Transverse colon (tissue), 4 donors: Measurements from ENCODE around the gene RPP30. TPM values are rescaled to one million over a fixed set of nuclear protein-coding genes. Genes with fewer than 3 reads are reported as not detected.

Source experiments
- DNase-seq: peaks from one replicate; pipeline ENCODE4 v3.0.0-alpha.2; 2019
- H3K27ac ChIP-seq, 4 donors: fragments of 200-600 bp; sonication (generic); 2 replicates each; pipeline ENCODE4 v1.5.1; 2016 to 2018; ENCODE audit warnings: inconsistent platforms in 4 of 4
- H3K27me3 ChIP-seq: fragments of 200-600 bp; sonication (generic); 2 replicates; pipeline ENCODE4 v1.5.1; 2017; ENCODE audit warnings: inconsistent platforms
- H3K36me3 ChIP-seq, 4 donors: fragments of 200-600 bp; sonication (generic); 2 replicates each; pipeline ENCODE4 v1.5.1; 2017 to 2019; ENCODE audit warnings: inconsistent platforms in 4 of 4
- H3K4me1 ChIP-seq, 4 donors: fragments of 200-600 bp; sonication (generic); 2 replicates each; pipeline ENCODE4 v1.5.1; 2017 to 2020; ENCODE audit warnings: inconsistent platforms in 4 of 4
- H3K4me3 ChIP-seq, 4 donors: fragments of 200-600 bp; sonication (generic); 1 replicate in 1 of 4; 2 replicates in 3 of 4; pipeline versions ENCODE4 v1.5.1 to v1.6.1; 2017 to 2019; ENCODE audit warnings: inconsistent platforms in 4 of 4
- H3K9me3 ChIP-seq, 2 donors: fragments of 200-600 bp; sonication (generic); 2 replicates each; pipeline ENCODE4 v1.5.1; 2017 to 2019; ENCODE audit warnings: inconsistent platforms in 2 of 2
- EP300 ChIP-seq: sonication (generic); formaldehyde crosslinking; IDR thresholded peaks from one replicate; pipeline ENCODE4 v1.6.1; 2017; ENCODE audit warnings: antibody characterized with exemption, low read depth
- POLR2A ChIP-seq: fragments of 450-650 bp; IDR thresholded peaks from one replicate; pipeline ENCODE4 v1.6.1; 2016; ENCODE audit warnings: antibody characterized with exemption, mild to moderate bottlenecking, moderate library complexity
- POLR2AphosphoS5 ChIP-seq, 3 donors: sonication (generic); formaldehyde crosslinking; IDR thresholded peaks; one replicate each; pipeline ENCODE4 v1.6.1; 2016; ENCODE audit warnings: antibody characterized with exemption in 3 of 3
- WGBS, 2 donors: methylation state at CpG; one replicate each; pipeline ENCODE4 v1.1.5; 2018; ENCODE audit warnings: low coverage in 1 of 2; 5-methylcytosine and 5-hydroxymethylcytosine counted together
- in situ Hi-C, 4 donors: fragments of 200-750 bp; cut with MboI; loops; one replicate each; pipeline versions ENCODE4 v1.15.0 to v1.15.1; 2017; ENCODE audit warnings: low sequenced_read_pairs in 3 of 4, low pct_ligation_motif_present in 1 of 4, low pct_unique_long_range_greater_than_20kb in 1 of 4
- intact Hi-C: fragments of 100-400 bp; cut with DNase I; formaldehyde crosslinking; loops from one replicate; pipeline ENCODE4 v1.15.1; 2023; ENCODE audit warnings: low total_unique reads
- total RNA-seq, 4 donors: library from RNA; depleted of rRNA; stranded (reverse); fragments of >200 nt; gene quantifications; one replicate each; pipeline ENCODE4 v1.1.0, GENCODE V29; 2016
- TF ChIP-seq, protein P1 (sequence below), 5 experiments: fragments of 200-600 bp in 3 of 5; fragments of 450-650 bp in 2 of 5; sonication (generic) in 3 of 5; IDR thresholded peaks; 1 replicate in 2 of 5; 2 replicates in 3 of 5; pipeline ENCODE4 v1.5.1; 2016 to 2017; ENCODE audit warnings: antibody characterized with exemption in 5 of 5, inconsistent platforms in 3 of 5, mild to moderate bottlenecking in 2 of 5, moderate library complexity in 1 of 5

Gene RPP30
- total RNA-seq, 4 donors from 2014 or later = 4.6 to 48.3 (median 18.7) TPM

GRCh38 chr10:90849956-90850749, 21.6 kb upstream of the RPP30 start:
- H3K27me3 ChIP-seq = peaks cover 37% of the 10 kb centered on the region
- 67 to 73% methylated on average over 1 of the region's 1 CpG for WGBS, 2 donors
- no peak overlapping the region for H3K4me3 ChIP-seq
- TF ChIP-seq POLR2AphosphoS5 (IDR thresholded peaks at IDR 0.05) = no peak
- TF ChIP-seq EP300 = no peak
- TF ChIP-seq, protein P1, sequence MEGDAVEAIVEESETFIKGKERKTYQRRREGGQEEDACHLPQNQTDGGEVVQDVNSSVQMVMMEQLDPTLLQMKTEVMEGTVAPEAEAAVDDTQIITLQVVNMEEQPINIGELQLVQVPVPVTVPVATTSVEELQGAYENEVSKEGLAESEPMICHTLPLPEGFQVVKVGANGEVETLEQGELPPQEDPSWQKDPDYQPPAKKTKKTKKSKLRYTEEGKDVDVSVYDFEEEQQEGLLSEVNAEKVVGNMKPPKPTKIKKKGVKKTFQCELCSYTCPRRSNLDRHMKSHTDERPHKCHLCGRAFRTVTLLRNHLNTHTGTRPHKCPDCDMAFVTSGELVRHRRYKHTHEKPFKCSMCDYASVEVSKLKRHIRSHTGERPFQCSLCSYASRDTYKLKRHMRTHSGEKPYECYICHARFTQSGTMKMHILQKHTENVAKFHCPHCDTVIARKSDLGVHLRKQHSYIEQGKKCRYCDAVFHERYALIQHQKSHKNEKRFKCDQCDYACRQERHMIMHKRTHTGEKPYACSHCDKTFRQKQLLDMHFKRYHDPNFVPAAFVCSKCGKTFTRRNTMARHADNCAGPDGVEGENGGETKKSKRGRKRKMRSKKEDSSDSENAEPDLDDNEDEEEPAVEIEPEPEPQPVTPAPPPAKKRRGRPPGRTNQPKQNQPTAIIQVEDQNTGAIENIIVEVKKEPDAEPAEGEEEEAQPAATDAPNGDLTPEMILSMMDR (IDR thresholded peaks at IDR 0.05) = no peak
- TF ChIP-seq POLR2A = no peak
- DNase-seq = no peak
- intact Hi-C loops = no loop called here
- peaks cover 5 to 14% of the 10 kb centered on the region in 2 donors for H3K9me3 ChIP-seq
- H3K4me1 ChIP-seq = no peaks in the 10 kb centered on the region
- no peak overlapping the region for H3K27ac ChIP-seq
- in situ Hi-C loops = loop anchor here in 1 of 4 donors (25.0 kb wide), 1 partner anchor 1038 kb away; no protein-coding TSS in a partner anchor
- H3K36me3 ChIP-seq = no peaks in the 10 kb centered on the region

DNA sequence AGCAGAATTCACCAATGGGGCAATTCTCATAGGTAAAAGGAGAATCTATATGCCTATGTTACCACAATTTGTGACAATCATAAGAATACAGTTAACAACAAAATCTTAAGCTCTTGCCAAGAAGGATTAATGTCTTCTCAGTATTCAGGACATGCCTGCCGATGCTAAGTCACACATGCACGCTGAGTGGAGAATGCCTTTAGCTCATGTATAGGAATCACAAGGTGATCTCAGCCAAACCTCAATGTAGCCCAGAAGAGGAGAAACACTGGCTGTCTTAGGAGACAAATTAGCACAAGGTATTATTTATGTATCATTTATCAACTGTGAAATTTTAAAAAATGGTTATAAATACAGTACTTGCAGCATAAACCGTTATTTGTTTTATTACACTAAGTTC, 16.6 kb upstream of the RPP30 start:
- Histone ChIP-seq H3K4me3 (no peak overlapping the region), H3K9me3 (peaks cover 5 to 12% of the 10 kb centered on the region in 2 donors), H3K27me3 (peaks cover 83% of the 10 kb centered on the region), H3K36me3 (no peaks in the 10 kb centered on the region), H3K27ac (no peak overlapping the region), H3K4me1 (peaks cover 3 to 13% (median 10%) of the 10 kb centered on the region in 4 donors)
- in situ Hi-C loops = loop anchor here in 1 of 4 donors (25.0 kb wide), 1 partner anchor 1043 kb away; no protein-coding TSS in a partner anchor
- intact Hi-C loops = no loop called here
- DNase-seq = no peak
- 79 to 92% methylated on average over 3 of the region's 3 CpGs for WGBS, 2 donors
- TF ChIP-seq POLR2AphosphoS5 (IDR thresholded peaks at IDR 0.05) = no peak
- TF ChIP-seq, protein P1 (IDR thresholded peaks at IDR 0.05) = no peak
- no peak for TF ChIP-seq POLR2A
- TF ChIP-seq EP300 = no peak

DNA sequence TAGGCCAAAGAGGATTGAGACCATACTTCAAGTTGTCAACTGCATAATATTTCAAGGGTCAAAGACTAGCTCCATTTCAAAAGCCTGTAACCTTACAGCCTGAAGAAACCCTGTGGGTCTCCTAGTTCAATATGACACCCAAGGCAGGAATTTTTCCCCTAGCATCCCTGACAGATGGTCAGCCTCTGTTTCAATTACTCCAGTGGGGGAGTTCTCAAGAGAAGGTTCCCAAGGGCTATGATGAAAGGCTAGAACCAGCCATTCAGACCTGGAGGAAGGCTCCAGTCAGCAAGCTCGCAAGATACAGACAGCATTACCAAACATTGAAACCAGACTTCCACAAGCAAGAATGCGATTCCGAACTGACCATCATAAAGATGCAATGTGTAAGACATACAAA, 15.5 kb upstream of the RPP30 start:
- WGBS, 2 donors = 84% methylated on average over 3 of the region's 3 CpGs; no CpG with 5 or more reads in 1 of the 2 donors
- intact Hi-C loops (no loop called here), in situ Hi-C loops (loop anchor here in 1 of 4 donors (25.0 kb wide), 1 partner anchor 1044 kb away; no protein-coding TSS in a partner anchor)
- peaks cover under 1 to 1% of the 10 kb centered on the region in 2 donors for H3K9me3 ChIP-seq
- no peak for DNase-seq
- peak overlapping the region in 1 of 4 donors; percentile 85 for H3K4me3 ChIP-seq
- no peak overlapping the region for H3K27ac ChIP-seq
- H3K36me3 ChIP-seq = no peaks in the 10 kb centered on the region
- H3K4me1 ChIP-seq = peaks cover 3 to 13% (median 10%) of the 10 kb centered on the region in 4 donors
- peaks cover 81% of the 10 kb centered on the region for H3K27me3 ChIP-seq
- TF ChIP-seq, protein P1 (IDR thresholded peaks at IDR 0.05) = no peak
- TF ChIP-seq POLR2A (no peak), EP300 (no peak), POLR2AphosphoS5 (IDR thresholded peaks at IDR 0.05) (no peak)

- Histone ChIP-seq H3K27me3 (peaks cover 84% of the 10 kb centered on the region), H3K4me1 (peaks cover 3 to 13% (median 10%) of the 10 kb centered on the region in 4 donors), H3K9me3 (no peaks in the 10 kb centered on the region), H3K36me3 (no peaks in the 10 kb centered on the region), H3K27ac (peak overlapping the region; percentile 30 to 74 (median 52)), H3K4me3 (peak overlapping the region; percentile 59 to 85 (median 64))
- intact Hi-C loops (no loop called here), in situ Hi-C loops (loop anchor here in 1 of 4 donors (25.0 kb wide), 1 partner anchor 1045 kb away; no protein-coding TSS in a partner anchor)
- TF ChIP-seq EP300 (no peak), POLR2AphosphoS5 (IDR thresholded peaks at IDR 0.05) (no peak), POLR2A (no peak)
- TF ChIP-seq, protein P1 (IDR thresholded peaks at IDR 0.05) = no peak
- 25% methylated on average over 59 of the region's 59 CpGs; no CpG with 5 or more reads in 1 of the 2 donors for WGBS, 2 donors
- no peak for DNase-seq
Measured at GRCh38 chr10:90856964-90857634, 14.7 kb upstream of the RPP30 start.
